Measurements from ENCODE around the gene C17orf78.

The C17orf78 gene

GRCh38 chr17:37425268-37425667 lies 49.5 kb downstream of the C17orf78 start:
- TF ChIP-seq SIN3A (IDR thresholded peaks at IDR 0.05; ENCODE audit: borderline replicate concordance, insufficient read depth, low read length) (no peak), POLR2AphosphoS5 (IDR thresholded peaks at IDR 0.05; ENCODE audit: low read depth, low read length) (no peak), FOXP2 (optimal IDR thresholded peaks at IDR 0.05; ENCODE audit: borderline replicate concordance, extremely low read depth, extremely low read length, insufficient read depth) (no peak), REST (IDR thresholded peaks at IDR 0.05; ENCODE audit: insufficient read depth in 1 of 2, low read depth in 2 of 2, low read length in 2 of 2) (no peak), TAF1 (IDR thresholded peaks at IDR 0.05; ENCODE audit: borderline replicate concordance, insufficient read depth, low read length) (no peak)

DNA sequence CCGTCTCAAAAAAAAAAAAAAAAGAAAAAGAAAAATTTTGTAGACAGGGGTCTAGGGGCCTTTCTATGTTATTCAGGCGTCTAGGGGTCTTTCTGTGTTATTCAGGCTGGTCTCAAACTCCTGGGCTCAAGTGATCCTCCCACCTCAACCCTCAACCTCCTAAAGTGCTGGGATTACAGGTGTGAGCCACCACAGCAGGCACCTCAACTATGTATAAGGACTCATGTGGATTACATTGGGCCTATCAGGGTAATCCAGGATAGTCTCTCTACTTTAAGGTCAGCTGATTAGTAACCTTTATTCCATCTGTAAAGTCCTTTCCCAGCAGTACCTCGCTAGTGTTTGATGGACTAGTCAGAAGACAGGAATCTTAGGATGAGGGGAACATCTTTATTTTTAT lies 53.3 kb downstream of the C17orf78 start:
- TF ChIP-seq POLR2AphosphoS5 (IDR thresholded peaks at IDR 0.05; ENCODE audit: low read depth, low read length) (no peak), TAF1 (IDR thresholded peaks at IDR 0.05; ENCODE audit: borderline replicate concordance, insufficient read depth, low read length) (no peak), REST (IDR thresholded peaks at IDR 0.05; ENCODE audit: insufficient read depth in 1 of 2, low read depth in 2 of 2, low read length in 2 of 2) (no peak), FOXP2 (optimal IDR thresholded peaks at IDR 0.05; ENCODE audit: borderline replicate concordance, extremely low read depth, extremely low read length, insufficient read depth) (no peak), SIN3A (IDR thresholded peaks at IDR 0.05; ENCODE audit: borderline replicate concordance, insufficient read depth, low read length) (no peak)

DNA sequence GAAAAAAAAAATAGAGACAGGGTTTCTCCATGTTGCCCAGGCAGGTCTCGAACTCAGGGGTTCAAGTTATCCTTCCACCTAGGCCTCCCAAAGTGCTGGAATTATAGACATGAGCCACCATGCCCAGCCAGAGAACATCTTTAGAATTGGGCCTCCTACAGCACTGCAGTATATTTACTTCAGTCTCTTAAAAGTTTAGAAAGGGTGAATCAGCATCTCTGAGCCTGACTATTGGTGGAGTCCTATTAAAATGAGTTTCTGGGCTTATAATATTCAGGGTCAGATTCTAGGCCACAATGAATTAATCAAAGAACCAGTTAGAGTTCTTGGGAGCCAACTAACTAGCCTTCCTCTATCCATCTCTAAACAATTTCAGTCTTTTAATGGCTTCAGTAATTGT lies 53.7 kb downstream of the C17orf78 start:
- TF ChIP-seq TAF1 (IDR thresholded peaks at IDR 0.05; ENCODE audit: borderline replicate concordance, insufficient read depth, low read length) (no peak), POLR2AphosphoS5 (IDR thresholded peaks at IDR 0.05; ENCODE audit: low read depth, low read length) (no peak), REST (IDR thresholded peaks at IDR 0.05; ENCODE audit: insufficient read depth in 1 of 2, low read depth in 2 of 2, low read length in 2 of 2) (no peak), SIN3A (IDR thresholded peaks at IDR 0.05; ENCODE audit: borderline replicate concordance, insufficient read depth, low read length) (no peak), FOXP2 (optimal IDR thresholded peaks at IDR 0.05; ENCODE audit: borderline replicate concordance, extremely low read depth, extremely low read length, insufficient read depth) (no peak)

- TF ChIP-seq POLR2AphosphoS5 (IDR thresholded peaks at IDR 0.05; ENCODE audit: low read depth, low read length) (no peak), SIN3A (IDR thresholded peaks at IDR 0.05; ENCODE audit: borderline replicate concordance, insufficient read depth, low read length) (no peak), FOXP2 (optimal IDR thresholded peaks at IDR 0.05; ENCODE audit: borderline replicate concordance, extremely low read depth, extremely low read length, insufficient read depth) (no peak), REST (IDR thresholded peaks at IDR 0.05; ENCODE audit: insufficient read depth in 1 of 2, low read depth in 2 of 2, low read length in 2 of 2) (no peak), TAF1 (IDR thresholded peaks at IDR 0.05; ENCODE audit: borderline replicate concordance, insufficient read depth, low read length) (no peak)
These were observed 54.4 kb downstream of the C17orf78 start for GRCh38 chr17:37430051-37430627.
